DMS114 treated with DMSO at 0.1 percent for 48 hours (cell line): ENCODE results near the gene KRT74.

Experiments
- DNase-seq: peaks from one replicate; lab custom pipeline; 2025; ENCODE audit not compliant: unreplicated experiment; lab: John Stamatoyannopoulos, UW

The KRT74 gene

GRCh38 chr12:52522346-52523011, 51.2 kb downstream of the KRT74 start:
- DNase-seq = no peak

- DNase-seq = no peak
Measured at GRCh38 chr12:52521568-52522266, 51.9 kb downstream of the KRT74 start.

GRCh38 chr12:52521175-52521567, 52.5 kb downstream of the KRT74 start:
- DNase-seq = no peak

- no peak for DNase-seq
Measured at GRCh38 chr12:52519826-52520662, 53.6 kb downstream of the KRT74 start, which contains the start of gene KRT5. KRT5 (minus strand) TSS chr12:52520394; CDS start chr12:52520296, 98 bp downstream.

GRCh38 chr12:52519387-52519703, 54.3 kb downstream of the KRT74 start:
- DNase-seq = no peak

GRCh38 chr12:52518574-52519386, 54.9 kb downstream of the KRT74 start:
- DNase-seq = no peak

- DNase-seq = no peak
Measured at GRCh38 chr12:52517888-52518287, 55.8 kb downstream of the KRT74 start.

- DNase-seq = no peak
Measured at GRCh38 chr12:52517005-52517835, 56.4 kb downstream of the KRT74 start.

- no peak for DNase-seq
Measured at GRCh38 chr12:52515927-52516831, 57.5 kb downstream of the KRT74 start.
